ENCODE data around the gene BOC. TPM values are rescaled to one million over a fixed set of nuclear protein-coding genes. Genes with fewer than 3 reads are reported as not detected.

BOC gene
- total and polyA plus RNA-seq, 2 of the 8 experiments (the other 6 are each of a cell fraction or from before 2014, with no cell fraction given) = 6.9 to 9.3 TPM

GRCh38 chr3:113275258-113275556 lies 63.9 kb downstream of the BOC start:
- H4K20me1 ChIP-seq (replicated peaks in 1 of 2; ENCODE audit: control insufficient read depth in 1 of 2, insufficient read depth in 2 of 2, low read length in 2 of 2) = no peaks in the 10 kb centered on the region
- H3K9me3 ChIP-seq (ENCODE audit: insufficient read depth in 2 of 2, low read depth in 1 of 2, low read length in 1 of 2) = no peaks in the 10 kb centered on the region
- no peak overlapping the region for H4K91ac ChIP-seq (replicated peaks; ENCODE audit: insufficient read length, low read length)
- H2BK15ac ChIP-seq (ENCODE audit: low read length) = no peak overlapping the region
- FAIRE-seq (no peak), DNase-seq (ENCODE audit: low read depth in 1 of 2, low spot score in 2 of 2) (no peak)
- no peaks in the 10 kb centered on the region for H3K27me3 ChIP-seq (replicated peaks in 1 of 4; ENCODE audit: control insufficient read depth in 3 of 4, extremely low read depth in 1 of 4, insufficient read depth in 3 of 4, low read length in 3 of 4)
- no peak overlapping the region for H3K56ac ChIP-seq (replicated peaks; ENCODE audit: insufficient read length, low read depth, low read length)
- H3K79me1 ChIP-seq (ENCODE audit: low read depth, low read length) = no peaks in the 10 kb centered on the region
- H2BK5ac ChIP-seq (ENCODE audit: low read depth, low read length) = no peak overlapping the region
- H3K36me3 ChIP-seq (ENCODE audit: control insufficient read depth in 2 of 4, insufficient read depth in 4 of 4, low read length in 3 of 4) = no peaks in the 10 kb centered on the region; a peak in 2 of 8 replicates
- no peak overlapping the region for H2BK20ac ChIP-seq (ENCODE audit: low read length)
- no peak overlapping the region for H4K5ac ChIP-seq (ENCODE audit: insufficient read length, low read depth, low read length)
- no peak overlapping the region for H3K4me3 ChIP-seq (ENCODE audit: extremely low read depth in 1 of 4, insufficient read depth in 2 of 4, low read depth in 3 of 4, low read length in 4 of 4)
- H3K14ac ChIP-seq (ENCODE audit: insufficient read length) = no peak overlapping the region
- ChIA-PET CTCF (ENCODE audit: partially characterized antibody) (interaction anchor here (0.9 to 7.4 kb wide), 14 partner anchors 11 to 223 kb away, joined by 3 to 63 read pairs (median 5); no protein-coding TSS in a partner anchor), POLR2A (ENCODE audit: partially characterized antibody) (interaction anchor here (1.6 kb wide), 1 partner anchor 11 kb away, joined by 3 read pairs; no protein-coding TSS in a partner anchor)
- H3K4me1 ChIP-seq (replicated peaks in 1 of 4; ENCODE audit: control insufficient read depth in 3 of 4, insufficient read depth in 4 of 4, low read length in 3 of 4) = peaks cover 0 to 11% (median 5%) of the 10 kb centered on the region in 4 experiments; a peak in 5 of 7 replicates
- no peaks in the 10 kb centered on the region for H3K23me2 ChIP-seq (ENCODE audit: low read depth, low read length)
- H3K4me2 ChIP-seq (ENCODE audit: insufficient read depth in 1 of 2, low read depth in 2 of 2, low read length in 2 of 2) = no peak overlapping the region
- no peaks in the 10 kb centered on the region for H3K79me2 ChIP-seq (ENCODE audit: control insufficient read depth in 1 of 2, insufficient read depth in 2 of 2, low read length in 2 of 2)
- H2BK12ac ChIP-seq (ENCODE audit: low read depth, low read length) = no peak overlapping the region
- 94% methylated on average over 6 of the region's 6 CpGs; no CpG with 5 or more reads in 1 of the 2 experiments for WGBS, 2 experiments (ENCODE audit: extremely low coverage in 1 of 2, insufficient coverage in 1 of 2, insufficient read length in 1 of 2, insufficient replicate concordance in 2 of 2, low coverage in 1 of 2, low lambda C conversion rate in 2 of 2, missing lambda C conversion rate in 1 of 2)
- H3K27ac ChIP-seq (ENCODE audit: low read depth, low read length) = no peak overlapping the region
- TF ChIP-seq NRF1 (IDR thresholded peaks at IDR 0.05; ENCODE audit: low read depth, low read length) (no peak), CTBP2 (IDR thresholded peaks at IDR 0.05; ENCODE audit: borderline replicate concordance, insufficient read depth, insufficient read length, low read length) (no peak), CHD2 (IDR thresholded peaks at IDR 0.05; ENCODE audit: low read length) (no peak), HDAC2 (IDR thresholded peaks at IDR 0.05; ENCODE audit: borderline replicate concordance in 1 of 2, low read depth in 2 of 2, low read length in 2 of 2) (no peak)
- TF ChIP-seq, protein P1, sequence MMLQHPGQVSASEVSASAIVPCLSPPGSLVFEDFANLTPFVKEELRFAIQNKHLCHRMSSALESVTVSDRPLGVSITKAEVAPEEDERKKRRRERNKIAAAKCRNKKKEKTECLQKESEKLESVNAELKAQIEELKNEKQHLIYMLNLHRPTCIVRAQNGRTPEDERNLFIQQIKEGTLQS (IDR thresholded peaks at IDR 0.05; ENCODE audit: insufficient read depth, low read depth, low read length) = no peak
- H3K23ac ChIP-seq (ENCODE audit: insufficient read length) = no peak overlapping the region
- no peak overlapping the region for H2BK120ac ChIP-seq (replicated peaks; ENCODE audit: low read depth, low read length)
- no peak overlapping the region for H2AK5ac ChIP-seq (ENCODE audit: low read depth, low read length)
- H3K9ac ChIP-seq (replicated peaks in 1 of 4; ENCODE audit: extremely low read depth in 1 of 4, low read depth in 3 of 4, low read length in 3 of 4) = no peak overlapping the region
- H4K8ac ChIP-seq (ENCODE audit: extremely low read depth, insufficient read depth, low read length) = no peak overlapping the region
- no peak overlapping the region for H3K18ac ChIP-seq (ENCODE audit: extremely low read depth, low read length)
- H2AFZ ChIP-seq (ENCODE audit: low read length) = no peak overlapping the region
- no peak overlapping the region for H3K4ac ChIP-seq (replicated peaks; ENCODE audit: insufficient read length, low read depth, low read length)
